ENCODE measurements around the gene SIGMAR1. TPM values are rescaled to one million over a fixed set of nuclear protein-coding genes. Genes with fewer than 3 reads are reported as not detected.
A peak's percentile ranks its signal among the peaks of the same experiment; 100 is the strongest.

The SIGMAR1 gene
- total and polyA plus RNA-seq, 8 donors = 36.0 to 72.1 (median 45.0) TPM

DNA sequence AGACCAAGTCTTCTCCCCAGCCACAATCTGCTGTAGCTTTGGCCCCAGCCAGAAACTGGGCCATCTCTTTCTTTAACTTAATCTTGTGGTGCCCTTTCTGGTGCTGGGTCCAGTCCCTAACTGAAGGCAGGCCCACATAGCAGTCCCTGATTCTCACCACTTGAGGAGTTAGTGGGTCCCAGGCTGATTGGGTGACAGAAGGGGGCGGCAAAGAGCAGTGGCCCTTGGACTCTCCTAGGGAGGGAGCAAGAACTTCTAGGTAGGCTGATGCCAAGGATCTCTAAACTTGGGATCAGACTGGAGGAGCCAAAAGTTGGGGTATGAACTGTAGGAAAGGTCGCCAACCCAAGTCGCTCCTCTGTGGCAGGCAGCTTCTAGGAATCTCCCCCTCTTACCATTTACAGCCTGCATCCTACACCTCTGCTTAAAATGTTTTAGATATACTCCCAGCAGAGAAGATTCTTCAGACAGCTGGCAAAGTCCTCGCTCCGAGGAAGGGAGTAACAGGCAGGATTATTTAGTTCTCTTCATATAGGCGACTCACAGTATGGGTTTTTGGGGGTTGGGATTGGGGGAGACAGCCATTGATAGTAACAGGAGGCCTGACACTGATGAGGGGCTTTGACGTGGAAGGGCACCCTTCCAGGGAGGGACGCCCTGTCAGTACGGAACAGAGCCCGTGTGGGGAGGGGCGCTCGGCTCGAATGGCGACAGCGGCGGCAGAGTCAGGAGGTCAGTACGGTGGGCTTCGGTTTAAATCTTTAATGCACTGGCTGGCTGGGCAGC is 26.9 kb upstream of the SIGMAR1 start:
- H3K4me3 ChIP-seq = peak overlapping the region; percentile 62 to 68
- peak overlapping the region; percentile 76 to 98 for H3K27ac ChIP-seq
- TF ChIP-seq, protein P1, sequence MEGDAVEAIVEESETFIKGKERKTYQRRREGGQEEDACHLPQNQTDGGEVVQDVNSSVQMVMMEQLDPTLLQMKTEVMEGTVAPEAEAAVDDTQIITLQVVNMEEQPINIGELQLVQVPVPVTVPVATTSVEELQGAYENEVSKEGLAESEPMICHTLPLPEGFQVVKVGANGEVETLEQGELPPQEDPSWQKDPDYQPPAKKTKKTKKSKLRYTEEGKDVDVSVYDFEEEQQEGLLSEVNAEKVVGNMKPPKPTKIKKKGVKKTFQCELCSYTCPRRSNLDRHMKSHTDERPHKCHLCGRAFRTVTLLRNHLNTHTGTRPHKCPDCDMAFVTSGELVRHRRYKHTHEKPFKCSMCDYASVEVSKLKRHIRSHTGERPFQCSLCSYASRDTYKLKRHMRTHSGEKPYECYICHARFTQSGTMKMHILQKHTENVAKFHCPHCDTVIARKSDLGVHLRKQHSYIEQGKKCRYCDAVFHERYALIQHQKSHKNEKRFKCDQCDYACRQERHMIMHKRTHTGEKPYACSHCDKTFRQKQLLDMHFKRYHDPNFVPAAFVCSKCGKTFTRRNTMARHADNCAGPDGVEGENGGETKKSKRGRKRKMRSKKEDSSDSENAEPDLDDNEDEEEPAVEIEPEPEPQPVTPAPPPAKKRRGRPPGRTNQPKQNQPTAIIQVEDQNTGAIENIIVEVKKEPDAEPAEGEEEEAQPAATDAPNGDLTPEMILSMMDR (IDR thresholded peaks at IDR 0.05) = peak; percentile 56 to 72
- peaks cover 0 to under 1% of the 10 kb centered on the region in 2 donors for H3K9me3 ChIP-seq
- H3K4me1 ChIP-seq = peaks cover 0 to 25% of the 10 kb centered on the region in 2 donors
- DNase-seq = peak; percentile 56 to 88 (median 69)
- peak; percentile 46 for ATAC-seq
- H3K36me3 ChIP-seq = peaks cover 0 to 3% of the 10 kb centered on the region in 2 donors
- intact Hi-C loops (cut with DNase I) = no loop called here
- H3K27me3 ChIP-seq = no peaks in the 10 kb centered on the region

DNA sequence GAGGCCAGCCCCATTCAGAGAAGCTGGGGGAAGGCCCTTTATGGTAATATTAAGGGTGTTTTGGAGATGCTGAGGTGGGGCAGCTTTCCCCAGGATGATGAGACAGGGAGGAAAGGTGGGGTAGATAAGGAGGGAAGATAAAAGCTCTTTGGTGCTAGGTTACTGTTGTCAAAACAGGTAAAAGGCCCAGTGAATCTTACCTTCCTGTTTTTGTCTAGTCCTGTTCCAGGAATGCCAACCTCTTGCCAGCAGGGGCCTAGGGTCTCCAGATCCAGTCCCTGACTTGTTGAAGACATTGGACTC is 25.7 kb upstream of the SIGMAR1 start:
- no peak overlapping the region for H3K27ac ChIP-seq
- ATAC-seq (no peak), DNase-seq (no peak)
- H3K4me3 ChIP-seq = no peak overlapping the region
- no peaks in the 10 kb centered on the region for H3K9me3 ChIP-seq
- intact Hi-C loops (cut with DNase I) = no loop called here
- TF ChIP-seq, protein P1 (IDR thresholded peaks at IDR 0.05) = no peak
- H3K36me3 ChIP-seq = no peaks in the 10 kb centered on the region
- no peaks in the 10 kb centered on the region for H3K27me3 ChIP-seq
- peaks cover 0 to 25% of the 10 kb centered on the region in 2 donors for H3K4me1 ChIP-seq

DNA sequence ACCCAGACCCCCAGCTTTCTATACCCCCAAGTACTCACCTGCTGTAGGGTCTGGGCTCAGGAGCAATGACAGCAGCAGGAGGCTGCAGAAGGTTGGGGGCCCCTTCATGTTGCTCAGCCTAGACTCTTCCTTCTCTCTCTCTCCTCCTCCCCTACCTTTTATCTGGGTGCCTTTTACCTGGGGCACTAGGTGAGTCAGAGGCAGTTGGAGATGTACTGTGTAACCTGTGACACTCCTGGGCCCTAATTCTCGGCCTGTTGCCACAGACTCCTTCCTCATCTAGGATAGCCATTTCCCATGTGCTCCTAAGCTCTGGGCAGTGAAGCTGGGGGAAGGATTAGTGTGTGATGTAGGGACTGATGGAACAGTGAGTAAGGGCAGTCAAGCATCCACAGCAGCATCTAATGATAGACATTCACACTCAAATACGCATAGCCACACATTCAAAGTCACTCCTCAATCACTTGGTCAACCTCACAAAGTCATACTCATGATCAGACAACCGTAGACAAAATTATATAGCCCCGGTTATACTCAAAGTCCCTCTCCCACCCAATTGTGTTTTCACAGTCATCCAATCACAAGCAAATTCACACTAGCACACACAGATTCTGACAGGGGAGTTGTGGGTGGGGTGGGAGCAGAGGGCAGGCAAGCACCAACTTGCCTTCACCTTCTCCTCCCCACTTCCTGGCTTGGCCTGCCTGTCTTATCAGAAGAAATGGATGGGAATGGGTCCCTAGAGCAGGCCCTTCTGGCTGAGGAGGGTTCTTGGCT is 25.1 kb upstream of the SIGMAR1 start, which contains the start of gene CCL27:
TSS of gene CCL27 (minus strand) at position 132 of the 777 bp plus-strand sequence. CDS start at position 108, 24 bp downstream.
- no peak within 1 kb of the TSS for H3K4me3 ChIP-seq
- no peaks in the 10 kb centered on the region for H3K27me3 ChIP-seq
- intact Hi-C loops (cut with DNase I) = no loop called here
- H3K9me3 ChIP-seq = no peaks in the 10 kb centered on the region
- TF ChIP-seq, protein P1 (IDR thresholded peaks at IDR 0.05) = no peak
- H3K4me1 ChIP-seq = peaks cover 0 to 25% of the 10 kb centered on the region in 2 donors
- ATAC-seq (no peak), DNase-seq (no peak)
- H3K36me3 ChIP-seq = no peaks in the 10 kb centered on the region
- H3K27ac ChIP-seq = no peak within 1 kb of the TSS

DNA sequence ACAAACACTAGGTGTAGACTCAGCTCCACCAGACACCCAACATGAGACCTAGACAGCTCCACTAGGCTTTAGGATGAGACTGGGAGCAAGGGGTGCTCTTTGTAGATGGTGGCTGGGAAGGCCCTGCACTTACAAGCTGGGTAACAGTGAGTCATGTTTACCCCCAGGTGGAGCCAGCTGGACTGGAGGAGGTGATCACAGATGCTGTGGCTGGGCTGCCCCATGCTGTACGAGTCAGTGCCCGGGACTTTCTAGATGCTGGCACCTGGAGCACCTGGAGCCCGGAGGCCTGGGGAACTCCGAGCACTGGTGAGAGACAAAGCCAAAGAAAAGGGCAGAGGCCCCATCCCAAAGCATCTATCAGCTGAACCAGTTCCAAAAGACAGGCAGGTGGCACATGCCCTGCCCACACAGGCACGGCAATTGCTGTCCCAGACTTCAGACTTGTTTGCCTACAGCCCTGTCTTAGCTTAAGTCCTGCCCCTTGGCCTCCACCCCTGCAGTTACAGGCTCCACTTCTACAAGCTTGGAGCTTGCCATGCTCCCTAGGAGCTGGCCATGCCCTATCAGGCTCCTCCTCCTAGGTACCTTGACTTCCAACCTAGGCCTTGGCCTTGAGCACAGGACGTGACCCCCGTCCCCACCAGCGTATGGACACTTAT is 22.1 kb upstream of the SIGMAR1 start:
- Histone ChIP-seq H3K27me3 (no peaks in the 10 kb centered on the region), H3K4me1 (peaks cover 4 to 9% of the 10 kb centered on the region in 2 donors), H3K27ac (no peak overlapping the region), H3K4me3 (no peak overlapping the region), H3K9me3 (no peaks in the 10 kb centered on the region), H3K36me3 (no peaks in the 10 kb centered on the region)
- intact Hi-C loops (cut with DNase I) = no loop called here
- ATAC-seq (no peak), DNase-seq (no peak)
- TF ChIP-seq, protein P1 (IDR thresholded peaks at IDR 0.05) = no peak

DNA sequence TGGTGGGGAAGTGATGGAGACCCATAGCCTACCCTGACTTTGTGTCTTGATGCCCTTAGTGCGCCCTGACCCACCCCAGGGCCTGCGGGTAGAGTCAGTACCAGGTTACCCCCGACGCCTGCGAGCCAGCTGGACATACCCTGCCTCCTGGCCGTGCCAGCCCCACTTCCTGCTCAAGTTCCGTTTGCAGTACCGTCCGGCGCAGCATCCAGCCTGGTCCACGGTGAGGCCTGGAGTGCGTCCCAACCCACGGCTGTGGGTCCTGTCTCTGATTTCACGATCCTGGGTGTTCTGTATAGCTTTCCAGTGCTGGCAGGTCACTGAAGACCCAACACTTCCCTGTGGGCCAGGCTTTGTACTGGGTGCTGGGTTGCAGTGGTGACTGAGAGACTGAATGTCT is 20.9 kb upstream of the SIGMAR1 start:
- ATAC-seq = no peak
- DNase-seq = no peak
- H3K36me3 ChIP-seq = no peaks in the 10 kb centered on the region
- H3K9me3 ChIP-seq = no peaks in the 10 kb centered on the region
- H3K4me3 ChIP-seq = no peak overlapping the region
- no peak overlapping the region for H3K27ac ChIP-seq
- intact Hi-C loops (cut with DNase I) = no loop called here
- H3K27me3 ChIP-seq = no peaks in the 10 kb centered on the region
- TF ChIP-seq, protein P1 (IDR thresholded peaks at IDR 0.05) = no peak
- peaks cover 8 to 11% of the 10 kb centered on the region in 2 donors for H3K4me1 ChIP-seq

Measured in left lung (tissue), 10 donors.